D721Med (cell line): ENCODE data around the gene PIK3R6.
"Not testable (repeated sequence)": the region's sequence is repeated elsewhere in the genome, so short reads cannot be mapped to it uniquely, and the experiment has no call there.

Experiments used
- DNase-seq: peaks from one replicate; pipeline ENCODE4 v3.0.0; 2011; ENCODE audit warnings: low spot score; ENCODE audit not compliant: insufficient read length
- FAIRE-seq: peaks from 2 replicates; lab custom pipeline; 2011; peaks lifted over from hg19 to GRCh38; lab: Jason Lieb, UNC
- TF ChIP-seq, protein P1 (sequence below): IDR thresholded peaks from 2 replicates; pipeline ENCODE4 v1.5.1; 2012; ENCODE audit warnings: mild to moderate bottlenecking, control low read depth; ENCODE audit not compliant: insufficient read depth; ENCODE audit errors: missing control alignments

Gene PIK3R6

DNA sequence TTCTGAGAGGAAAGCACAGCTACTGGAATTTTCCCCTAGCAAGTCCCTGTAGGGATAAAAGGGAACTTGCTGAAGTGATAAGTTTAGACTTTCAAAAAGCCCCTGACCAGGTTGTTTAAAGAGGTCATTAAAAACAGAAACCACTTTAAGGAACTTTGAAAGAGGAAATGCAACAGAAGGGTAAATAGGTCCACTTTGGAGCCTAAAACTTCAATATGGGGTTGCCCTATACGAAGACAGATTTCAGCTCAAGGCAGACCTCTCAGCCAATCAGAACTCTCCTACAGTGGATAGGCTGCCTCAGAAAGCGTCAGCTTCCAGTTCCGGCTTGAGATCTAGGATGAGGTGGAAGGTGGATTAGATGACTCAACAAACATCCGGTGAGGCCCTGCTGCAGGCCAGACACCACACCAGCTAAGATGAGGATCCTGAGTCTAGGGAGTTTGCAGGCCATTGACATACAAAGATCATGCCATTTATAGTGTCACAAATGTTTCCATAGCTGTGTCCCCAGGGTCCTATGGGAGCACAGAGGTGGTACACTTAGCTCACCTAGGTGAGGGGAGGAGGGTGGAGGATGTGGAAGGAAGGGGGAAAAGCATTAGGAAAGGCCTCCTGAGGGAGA is 60.4 kb downstream of the PIK3R6 start:
- FAIRE-seq, result no peak
- TF ChIP-seq, protein P1, sequence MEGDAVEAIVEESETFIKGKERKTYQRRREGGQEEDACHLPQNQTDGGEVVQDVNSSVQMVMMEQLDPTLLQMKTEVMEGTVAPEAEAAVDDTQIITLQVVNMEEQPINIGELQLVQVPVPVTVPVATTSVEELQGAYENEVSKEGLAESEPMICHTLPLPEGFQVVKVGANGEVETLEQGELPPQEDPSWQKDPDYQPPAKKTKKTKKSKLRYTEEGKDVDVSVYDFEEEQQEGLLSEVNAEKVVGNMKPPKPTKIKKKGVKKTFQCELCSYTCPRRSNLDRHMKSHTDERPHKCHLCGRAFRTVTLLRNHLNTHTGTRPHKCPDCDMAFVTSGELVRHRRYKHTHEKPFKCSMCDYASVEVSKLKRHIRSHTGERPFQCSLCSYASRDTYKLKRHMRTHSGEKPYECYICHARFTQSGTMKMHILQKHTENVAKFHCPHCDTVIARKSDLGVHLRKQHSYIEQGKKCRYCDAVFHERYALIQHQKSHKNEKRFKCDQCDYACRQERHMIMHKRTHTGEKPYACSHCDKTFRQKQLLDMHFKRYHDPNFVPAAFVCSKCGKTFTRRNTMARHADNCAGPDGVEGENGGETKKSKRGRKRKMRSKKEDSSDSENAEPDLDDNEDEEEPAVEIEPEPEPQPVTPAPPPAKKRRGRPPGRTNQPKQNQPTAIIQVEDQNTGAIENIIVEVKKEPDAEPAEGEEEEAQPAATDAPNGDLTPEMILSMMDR, result no peak
- DNase-seq, result no peak

DNA sequence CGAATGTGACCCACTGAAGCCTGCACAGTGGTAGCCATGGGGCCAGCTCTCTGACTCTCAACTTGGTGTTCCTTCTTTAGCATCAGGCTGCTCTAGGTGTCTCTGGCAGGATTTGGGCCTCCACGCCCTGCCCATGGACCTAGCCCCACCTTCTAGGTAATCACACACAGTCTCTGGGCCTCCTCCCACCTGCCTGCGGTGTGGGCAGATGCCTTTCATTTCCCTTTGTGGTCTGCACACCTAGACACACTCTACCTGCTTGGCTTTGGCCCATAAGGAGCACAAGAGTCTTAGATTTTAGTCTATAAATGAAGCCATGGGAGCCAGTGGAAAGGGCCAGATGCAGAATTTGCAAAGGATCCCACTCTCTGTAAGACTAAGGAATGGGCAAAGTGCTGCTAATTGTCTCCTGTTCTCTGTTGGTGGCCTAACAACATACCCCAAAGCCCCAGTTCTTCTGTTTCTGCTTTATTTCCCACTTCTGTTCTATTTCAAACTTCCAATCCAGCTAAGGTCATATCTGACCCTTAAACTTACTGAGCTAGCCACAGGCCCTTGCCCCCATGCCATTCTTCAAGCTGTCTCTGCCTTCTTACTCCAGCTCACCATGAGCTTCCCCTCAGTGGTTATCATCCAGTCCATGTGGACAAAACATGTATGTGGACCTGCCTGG is 61.1 kb downstream of the PIK3R6 start:
- no peak for FAIRE-seq
- no peak for DNase-seq
- TF ChIP-seq, protein P1, result no peak

DNA sequence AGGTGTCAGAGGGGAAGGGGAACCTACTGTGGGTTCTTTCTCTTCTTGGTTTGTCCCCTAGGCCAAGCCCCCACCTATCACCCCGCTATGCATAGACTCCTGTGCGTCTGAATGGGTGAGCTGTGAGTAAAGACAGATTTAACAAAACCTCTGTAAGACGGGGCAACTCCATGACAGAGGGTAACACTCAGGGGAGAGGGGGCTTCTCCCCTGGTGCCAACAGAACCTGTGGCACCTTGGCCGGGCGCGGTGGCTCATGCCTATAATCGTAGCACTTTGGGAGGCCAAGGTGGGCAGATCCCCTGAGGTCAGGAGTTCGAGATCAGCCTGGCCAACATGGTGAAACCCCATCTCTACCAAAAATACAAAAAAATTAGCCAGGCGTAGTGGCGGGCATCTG is 62.1 kb downstream of the PIK3R6 start:
- not testable (repeated sequence) for DNase-seq, FAIRE-seq

DNA sequence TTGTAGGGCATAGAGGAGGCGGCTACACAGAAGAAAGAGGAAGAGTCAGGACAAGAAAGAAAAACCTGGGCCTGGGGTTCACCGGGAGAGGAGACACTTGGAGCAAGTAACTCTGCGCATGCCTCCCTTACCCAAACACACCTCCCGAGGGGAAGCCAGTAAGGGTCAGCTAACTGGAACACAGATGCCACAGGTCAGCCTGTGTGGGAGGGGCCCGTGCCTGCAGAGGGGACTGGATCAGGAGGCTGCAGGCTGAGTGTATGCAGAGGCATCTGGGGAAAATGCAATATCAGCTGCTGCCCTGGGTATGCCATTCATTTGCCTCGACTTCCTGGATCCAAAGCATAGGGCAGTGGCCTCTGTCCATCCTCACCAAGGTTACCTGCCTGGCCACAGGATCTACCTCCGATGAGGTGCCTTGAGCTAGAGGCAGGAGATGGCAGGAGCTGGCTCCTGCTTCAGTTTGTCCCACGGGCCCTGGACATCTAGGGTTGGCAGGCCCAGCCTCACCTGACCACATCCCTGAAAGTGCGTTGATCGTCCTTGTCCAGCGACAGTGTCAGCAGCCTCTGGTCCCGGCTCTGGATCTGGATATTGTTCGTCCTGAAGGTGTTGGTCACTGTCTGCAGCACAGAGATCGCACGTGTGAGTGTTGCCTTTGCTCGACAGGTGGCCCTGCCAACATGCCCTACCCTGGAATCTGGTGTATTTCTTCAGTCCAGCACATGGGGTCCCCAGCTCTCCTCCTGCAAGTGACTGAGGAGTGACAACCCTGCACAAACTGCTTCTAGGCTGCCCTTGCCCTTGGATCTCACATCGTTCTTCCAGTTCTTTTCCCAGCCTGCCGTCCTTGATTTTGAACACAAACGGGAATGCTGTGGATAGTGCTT is 63.7 kb downstream of the PIK3R6 start:
- TF ChIP-seq, protein P1, result peak; percentile 0
- DNase-seq, result no peak
- FAIRE-seq, result no peak

DNA sequence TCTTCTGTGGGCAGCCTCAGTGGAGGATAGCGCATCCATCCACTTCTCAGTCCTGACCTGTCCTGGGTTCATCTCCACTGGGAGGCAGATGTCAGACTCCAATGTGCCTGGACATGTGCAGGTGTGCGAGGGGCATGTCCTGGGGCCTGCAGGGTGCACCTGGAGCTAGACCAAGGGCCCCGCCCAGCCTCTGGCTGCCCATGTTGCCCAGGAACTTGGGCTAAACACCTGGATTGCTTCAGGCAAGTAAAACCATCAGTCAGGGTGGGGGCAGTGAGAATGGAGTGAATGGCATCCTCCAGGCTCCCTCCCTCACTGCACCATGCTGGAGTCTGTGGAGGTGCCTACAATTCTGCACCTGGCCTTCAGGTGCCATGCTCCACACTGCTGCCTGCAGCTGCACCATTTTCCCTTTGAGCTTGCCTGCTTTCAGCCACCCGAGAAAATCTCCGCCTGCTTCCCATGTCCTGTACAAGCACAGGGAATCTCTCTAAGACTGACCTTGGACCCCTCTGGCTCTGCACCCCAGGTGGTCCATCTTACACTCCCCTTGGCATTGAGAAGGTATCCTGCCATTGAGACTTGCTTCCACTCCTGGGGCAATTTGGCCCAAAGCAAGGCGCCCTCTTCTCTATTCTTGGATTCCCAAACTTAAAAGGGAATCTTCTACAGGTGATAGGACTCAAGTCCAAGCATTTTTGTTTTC is 66.2 kb downstream of the PIK3R6 start:
- DNase-seq (no peak), FAIRE-seq (no peak)
- TF ChIP-seq, protein P1, result no peak

DNA sequence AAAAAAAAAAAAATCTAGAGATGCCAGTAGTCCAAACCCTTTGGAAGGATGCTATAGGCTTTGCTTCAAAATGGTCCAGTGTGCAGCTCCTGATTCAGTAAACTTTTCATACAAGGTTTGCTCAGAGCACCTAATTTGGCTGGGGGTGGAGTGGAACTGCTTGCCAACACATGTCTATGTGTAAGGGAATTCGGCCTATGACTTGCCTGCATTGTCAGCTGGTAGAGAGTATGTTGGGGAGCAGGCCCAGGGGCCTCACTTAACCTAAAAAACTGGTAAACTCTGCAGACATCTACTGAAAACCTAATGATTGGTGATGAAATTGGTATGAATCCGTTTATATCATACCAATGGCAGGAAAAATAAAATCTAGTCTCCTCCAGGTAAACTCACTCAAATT is 66.8 kb downstream of the PIK3R6 start:
- FAIRE-seq (no peak), DNase-seq (no peak)
- TF ChIP-seq, protein P1, result no peak

DNA sequence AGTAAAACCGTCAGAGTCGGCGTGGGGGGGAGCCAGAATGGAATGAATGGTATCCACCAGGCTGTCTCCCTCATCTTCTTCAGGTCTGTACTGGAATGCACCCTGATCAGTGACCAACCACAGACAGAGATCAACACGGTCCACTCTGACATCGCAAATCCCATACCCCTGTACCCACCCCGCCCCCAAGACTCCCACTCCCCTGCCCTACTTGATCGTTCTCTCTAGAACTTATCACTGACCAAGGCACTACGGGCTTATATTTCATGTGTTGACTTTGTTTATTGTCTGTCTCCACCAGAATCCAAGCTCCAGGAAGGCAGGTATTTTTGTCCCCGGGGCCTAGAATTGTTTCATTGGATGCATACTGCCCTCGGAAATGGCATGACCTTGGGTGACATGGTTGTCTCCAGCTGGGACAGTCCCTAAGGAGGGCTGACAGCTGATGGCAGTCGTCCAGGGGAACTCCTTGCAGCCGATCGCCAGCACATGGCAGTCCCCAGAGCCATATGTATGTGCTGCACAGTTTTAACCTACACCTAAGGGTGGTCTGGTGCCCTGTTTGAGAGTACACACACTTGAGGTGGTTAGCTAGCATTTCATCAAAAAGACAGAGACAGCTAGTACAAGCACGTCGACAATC is 67.8 kb downstream of the PIK3R6 start:
- no peak for FAIRE-seq
- TF ChIP-seq, protein P1, result no peak
- no peak for DNase-seq
